ENCODE results near the gene YBX2.

YBX2 gene

GRCh38 chr17:7326186-7326585, 31.7 kb upstream of the YBX2 start:
- DNase-seq: no peak
- in situ Hi-C loops (cut with MboI; ENCODE audit: low pct_unique_long_range_greater_than_20kb, low sequenced_read_pairs): loop anchor here (25.0 kb wide), 1 partner anchor 289 kb away; the partner anchor contains the start of genes SLC16A11 and SLC16A13

GRCh38 chr17:7325031-7325528, 30.6 kb upstream of the YBX2 start:
- in situ Hi-C loops (cut with MboI; ENCODE audit: low pct_unique_long_range_greater_than_20kb, low sequenced_read_pairs): loop anchor here (25.0 kb wide), 1 partner anchor 288 kb away; the partner anchor contains the start of genes SLC16A11 and SLC16A13

GRCh38 chr17:7324438-7324779, 30.0 kb upstream of the YBX2 start:
- DNase-seq: no peak
- in situ Hi-C loops (cut with MboI; ENCODE audit: low pct_unique_long_range_greater_than_20kb, low sequenced_read_pairs): no loop called here

More at GRCh38 chr17:7325031-7325528, 30.6 kb upstream of the YBX2 start:
- no peak for DNase-seq

DNA sequence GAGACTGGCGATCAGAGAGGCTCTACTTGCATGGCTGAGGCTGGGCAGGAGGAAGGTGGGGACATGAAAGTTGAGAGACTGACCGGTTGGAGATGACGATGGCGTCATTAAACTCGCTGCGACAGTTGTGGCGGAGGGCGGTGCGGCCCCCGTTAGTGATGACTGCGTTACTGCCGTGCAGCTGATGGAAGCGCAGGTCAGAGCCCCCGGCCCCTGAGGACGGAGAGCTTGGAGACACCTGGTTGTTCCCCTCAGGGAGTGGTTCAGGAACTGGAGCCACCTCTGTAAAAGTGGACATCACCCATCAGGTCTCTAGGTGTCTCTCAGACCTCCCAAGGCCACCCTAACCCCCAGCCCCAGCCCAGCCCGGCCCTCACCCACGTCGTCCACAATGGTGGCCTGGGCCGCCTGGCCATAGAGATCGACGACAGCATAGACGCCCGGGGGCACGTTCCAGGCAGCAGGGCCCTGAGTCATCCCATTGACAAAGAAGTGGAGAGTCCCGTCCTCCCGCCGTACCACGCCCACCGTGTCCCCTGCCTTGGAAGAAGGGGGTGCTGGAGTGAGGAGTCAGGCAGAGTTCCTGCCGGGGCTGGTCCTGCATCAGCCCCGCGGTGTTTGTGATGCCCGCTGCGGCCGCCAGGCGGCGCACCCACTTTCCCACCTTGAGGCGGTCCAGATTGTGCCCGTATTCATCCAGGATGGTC, 29.4 kb upstream of the YBX2 start:
- peak; percentile 58 for DNase-seq
- in situ Hi-C loops (cut with MboI; ENCODE audit: low pct_unique_long_range_greater_than_20kb, low sequenced_read_pairs): no loop called here

DNA sequence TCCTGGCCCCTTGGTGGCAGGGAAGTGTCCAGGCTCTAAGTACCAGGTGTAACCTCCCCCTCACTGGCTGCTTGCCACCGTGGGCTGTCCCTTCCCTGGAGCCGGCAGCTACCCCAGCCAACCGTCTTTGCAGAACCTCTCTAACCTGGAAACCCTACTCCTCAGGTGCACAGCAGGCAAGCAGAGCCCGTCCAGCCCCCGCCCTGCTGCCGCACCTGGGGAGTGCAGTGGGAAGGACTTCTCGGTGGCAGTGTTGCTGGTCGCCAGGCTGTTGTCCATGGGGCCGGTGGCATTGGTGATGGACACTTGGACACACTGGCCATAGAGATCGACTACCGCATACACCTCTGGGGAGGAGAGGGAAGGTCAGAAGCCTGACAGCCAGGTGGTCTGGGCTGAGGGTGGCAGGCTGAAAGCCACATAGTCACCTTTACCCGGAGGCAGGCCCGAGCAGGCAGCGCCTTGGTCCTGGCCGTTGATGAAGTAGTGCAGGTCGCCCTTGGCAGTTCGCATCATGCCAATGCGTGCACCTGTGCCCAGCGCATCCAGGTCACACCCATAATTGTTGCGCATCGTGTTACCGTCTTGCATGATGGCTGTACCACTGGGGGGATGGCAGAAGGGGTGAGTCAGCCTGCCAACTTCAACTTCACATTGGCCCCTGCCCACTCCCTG, 28.2 kb upstream of the YBX2 start:
- in situ Hi-C loops (cut with MboI; ENCODE audit: low pct_unique_long_range_greater_than_20kb, low sequenced_read_pairs): no loop called here
- no peak for DNase-seq

DNA sequence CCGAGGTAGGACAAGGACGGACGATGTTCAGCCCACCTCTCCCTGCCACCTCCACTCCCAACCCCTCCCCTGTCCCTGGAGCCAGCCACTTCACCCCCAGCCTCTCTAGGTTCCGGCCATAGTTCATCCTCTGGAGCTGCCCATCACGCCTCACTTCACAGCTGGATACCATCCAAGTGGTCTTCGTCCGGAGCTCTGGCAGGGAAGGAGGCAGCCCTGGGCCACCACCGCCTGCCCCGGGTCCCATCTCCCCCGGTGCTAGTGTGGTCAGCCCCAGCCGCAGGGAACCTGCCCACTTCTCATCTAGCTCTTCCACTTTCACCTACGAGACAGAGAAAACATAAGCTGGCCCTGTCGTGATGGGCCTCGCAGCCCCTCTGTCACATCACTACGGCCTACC, 27.0 kb upstream of the YBX2 start:
- DNase-seq: no peak
- in situ Hi-C loops (cut with MboI; ENCODE audit: low pct_unique_long_range_greater_than_20kb, low sequenced_read_pairs): no loop called here

DNA sequence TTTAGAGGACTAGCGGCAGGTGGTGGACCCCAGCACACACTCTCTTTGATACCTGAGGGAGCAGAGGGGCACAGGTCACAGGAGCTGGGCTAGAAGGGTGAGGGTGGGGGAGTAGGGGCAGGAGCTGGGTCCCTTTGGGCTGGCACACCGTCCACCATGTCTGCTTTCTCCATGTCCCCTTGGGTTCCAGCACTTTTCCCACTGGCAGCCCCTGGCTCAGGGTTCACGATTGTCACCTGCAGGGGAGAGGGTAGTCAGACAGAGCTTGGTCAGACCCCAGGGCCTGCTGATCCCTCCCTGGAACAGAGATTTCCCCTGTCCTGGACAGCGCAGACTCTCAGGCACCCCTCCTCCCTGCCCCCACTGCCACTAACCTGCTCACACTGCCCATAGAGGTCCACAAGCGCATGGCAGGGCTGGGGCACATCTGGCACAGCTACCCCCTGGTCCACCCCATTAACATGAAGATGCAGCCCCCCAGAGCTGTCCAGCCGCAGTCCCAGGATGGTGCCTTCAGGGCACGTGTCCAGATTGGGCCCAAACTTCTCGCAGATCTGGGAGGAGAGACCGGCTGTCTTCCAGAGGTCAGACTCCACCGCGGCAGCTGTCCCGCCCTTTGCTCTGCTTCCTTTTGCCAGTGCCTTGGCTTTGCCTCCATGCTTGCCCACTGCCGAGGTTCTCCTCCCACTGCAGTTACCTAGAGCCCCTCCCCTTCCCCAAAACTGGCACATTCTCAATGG, 23.9 kb upstream of the YBX2 start:
- no peak for DNase-seq
- in situ Hi-C loops (cut with MboI; ENCODE audit: low pct_unique_long_range_greater_than_20kb, low sequenced_read_pairs): no loop called here

DNA sequence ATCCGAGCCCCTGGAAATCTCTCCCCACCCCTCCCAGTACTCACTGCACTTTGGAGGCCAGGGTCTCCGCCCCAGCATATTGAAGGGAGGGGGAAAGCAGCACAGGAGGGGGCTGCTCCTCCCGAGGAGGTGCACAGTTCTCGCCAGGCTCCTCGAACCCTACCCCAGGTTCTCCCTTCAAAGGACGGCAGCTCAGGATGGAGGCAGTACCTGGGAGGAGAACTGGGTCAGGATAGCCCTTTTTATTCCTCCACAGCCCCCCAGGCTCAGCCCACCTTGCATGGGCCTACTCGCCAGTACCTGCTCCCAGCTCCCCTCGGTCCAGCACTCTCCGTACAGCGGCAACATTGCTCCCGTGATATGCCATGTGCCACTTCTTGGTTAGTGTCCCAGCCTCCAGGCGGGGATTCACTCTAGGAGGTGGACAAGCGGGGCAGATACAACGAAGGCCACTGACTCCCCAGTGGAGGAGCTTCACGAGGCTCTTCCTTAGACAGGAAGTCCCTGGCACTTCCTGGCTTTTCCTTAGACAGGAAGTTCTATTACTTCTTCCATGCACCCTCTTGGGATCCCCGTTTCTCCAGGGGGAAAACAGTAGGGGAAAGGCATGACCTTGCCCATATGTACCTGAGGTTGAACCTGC, 22.8 kb upstream of the YBX2 start:
- in situ Hi-C loops (cut with MboI; ENCODE audit: low pct_unique_long_range_greater_than_20kb, low sequenced_read_pairs): no loop called here
- DNase-seq: no peak

DNA sequence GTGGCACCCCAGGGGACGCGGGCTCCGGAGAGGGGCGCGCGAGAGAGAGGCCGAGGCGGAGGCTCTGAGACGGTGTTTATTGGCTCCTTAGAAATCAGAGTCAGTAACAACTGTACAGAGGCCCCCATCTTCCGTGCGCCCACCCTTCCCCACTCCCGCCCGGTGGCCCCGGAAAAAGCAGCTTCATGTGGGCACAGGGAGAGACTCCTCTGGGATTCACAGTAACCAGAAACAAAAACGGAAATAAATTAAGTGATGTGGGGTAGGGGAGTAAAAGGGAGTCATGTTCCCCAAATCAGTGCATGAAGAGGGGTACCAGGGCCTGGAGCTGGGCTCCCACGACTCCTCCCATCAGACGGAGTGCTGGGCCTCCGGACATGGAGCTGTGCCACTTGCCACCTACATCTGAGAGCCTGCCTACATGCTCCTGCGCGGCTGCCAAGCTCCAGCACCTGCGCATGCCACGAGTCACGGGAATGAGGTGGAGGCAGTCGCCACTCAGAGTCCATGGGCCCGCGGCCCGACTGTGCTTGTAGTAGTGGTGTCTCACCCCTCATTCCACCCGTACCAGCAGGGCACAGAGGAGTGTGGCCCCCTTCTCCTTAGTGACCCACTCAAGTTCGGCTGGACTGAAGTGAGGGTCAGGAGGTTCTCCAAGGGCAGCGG, 21.3 kb upstream of the YBX2 start:
- in situ Hi-C loops (cut with MboI; ENCODE audit: low pct_unique_long_range_greater_than_20kb, low sequenced_read_pairs): no loop called here
- no peak for DNase-seq

- in situ Hi-C loops (cut with MboI; ENCODE audit: low pct_unique_long_range_greater_than_20kb, low sequenced_read_pairs): no loop called here
- DNase-seq: peak; percentile 91
Observed at GRCh38 chr17:7314719-7315569, 20.5 kb upstream of the YBX2 start, which contains the start of gene GPS2. TSS of gene GPS2 (minus strand) at chr17:7315360. CDS start at chr17:7315052, 308 bp downstream.

- in situ Hi-C loops (cut with MboI; ENCODE audit: low pct_unique_long_range_greater_than_20kb, low sequenced_read_pairs): no loop called here
- DNase-seq: peak; percentile 31
Observed at GRCh38 chr17:7313890-7314718, 19.7 kb upstream of the YBX2 start.

GRCh38 chr17:7313088-7313889, 18.9 kb upstream of the YBX2 start:
- in situ Hi-C loops (cut with MboI; ENCODE audit: low pct_unique_long_range_greater_than_20kb, low sequenced_read_pairs): no loop called here
- peak; percentile 38 for DNase-seq

- no peak for DNase-seq
- in situ Hi-C loops (cut with MboI; ENCODE audit: low pct_unique_long_range_greater_than_20kb, low sequenced_read_pairs): no loop called here
Observed at GRCh38 chr17:7312432-7313087, 18.1 kb upstream of the YBX2 start.

DNA sequence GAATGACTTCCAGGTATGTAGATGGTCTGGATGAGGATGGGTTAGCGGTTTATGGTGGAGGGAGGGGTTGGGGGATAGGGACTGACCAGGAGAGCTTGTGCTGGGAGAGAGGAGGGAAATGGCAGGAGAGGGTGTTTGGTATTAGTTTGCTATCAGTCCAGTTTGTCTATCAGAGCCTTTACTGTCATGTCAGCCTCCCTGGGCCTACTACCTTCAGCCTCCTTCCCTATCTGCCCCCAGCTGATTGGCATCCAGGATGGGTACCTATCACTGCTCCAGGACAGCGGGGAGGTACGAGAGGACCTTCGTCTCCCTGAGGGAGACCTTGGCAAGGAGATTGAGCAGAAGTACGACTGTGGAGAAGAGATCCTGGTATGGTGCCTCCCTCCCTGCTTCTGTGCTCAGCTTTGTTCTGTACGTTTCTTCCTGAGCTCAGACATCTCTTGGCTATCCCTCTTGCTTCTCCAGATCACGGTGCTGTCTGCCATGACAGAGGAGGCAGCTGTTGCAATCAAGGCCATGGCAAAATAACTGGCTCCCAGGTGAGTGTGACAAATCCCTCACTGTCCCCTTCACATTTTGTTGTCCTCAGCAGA, 16.8 kb upstream of the YBX2 start:
- in situ Hi-C loops (cut with MboI; ENCODE audit: low pct_unique_long_range_greater_than_20kb, low sequenced_read_pairs): no loop called here
- DNase-seq: no peak

DNA sequence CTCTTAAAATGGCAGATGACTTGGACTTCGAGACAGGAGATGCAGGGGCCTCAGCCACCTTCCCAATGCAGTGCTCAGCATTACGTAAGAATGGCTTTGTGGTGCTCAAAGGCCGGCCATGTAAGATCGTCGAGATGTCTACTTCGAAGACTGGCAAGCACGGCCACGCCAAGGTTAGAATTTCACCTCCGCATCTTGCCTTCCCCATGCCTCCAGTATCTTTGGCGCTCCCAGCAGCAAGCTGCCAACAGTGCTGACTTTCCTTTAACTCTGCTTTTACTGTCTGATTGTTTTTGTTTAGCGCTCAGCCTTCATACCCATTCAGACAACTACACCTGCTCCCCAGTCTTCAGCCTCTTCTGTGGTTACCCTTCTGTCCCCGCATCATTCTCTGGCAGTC, 15.2 kb upstream of the YBX2 start:
- no peak for DNase-seq
- in situ Hi-C loops (cut with MboI; ENCODE audit: low pct_unique_long_range_greater_than_20kb, low sequenced_read_pairs): no loop called here
